Fibroblast of upper back skin (primary cell): ENCODE data around the gene ZFYVE21.

ENCODE experiments used
- DNase-seq: peaks from one replicate; pipeline ENCODE4 v3.0.0-alpha.2; 2013

ZFYVE21 gene

GRCh38 chr14:103726474-103726873 lies 10.9 kb downstream of the ZFYVE21 start:
- DNase-seq, result no peak

GRCh38 chr14:103727313-103727980 lies 11.8 kb downstream of the ZFYVE21 start:
- no peak for DNase-seq

GRCh38 chr14:103728141-103728540 lies 12.5 kb downstream of the ZFYVE21 start:
- DNase-seq, result no peak

GRCh38 chr14:103728721-103729120 lies 13.1 kb downstream of the ZFYVE21 start:
- no peak for DNase-seq

GRCh38 chr14:103729496-103730448 lies 14.2 kb downstream of the ZFYVE21 start:
- no peak for DNase-seq

- no peak for DNase-seq
Measured at GRCh38 chr14:103730490-103731035, 15.0 kb downstream of the ZFYVE21 start.

- no peak for DNase-seq
Measured at GRCh38 chr14:103731481-103731880, 15.9 kb downstream of the ZFYVE21 start.

- no peak for DNase-seq
Measured at GRCh38 chr14:103731916-103732867, 16.6 kb downstream of the ZFYVE21 start.

GRCh38 chr14:103732868-103733620 lies 17.4 kb downstream of the ZFYVE21 start:
- DNase-seq, result no peak

- no peak for DNase-seq
Measured at GRCh38 chr14:103733651-103734050, 18.0 kb downstream of the ZFYVE21 start.

- DNase-seq, result no peak
Measured at GRCh38 chr14:103734081-103734888, 18.7 kb downstream of the ZFYVE21 start.

- DNase-seq, result no peak
Measured at GRCh38 chr14:103735022-103735421, 19.4 kb downstream of the ZFYVE21 start.

GRCh38 chr14:103735439-103735814 lies 19.8 kb downstream of the ZFYVE21 start:
- no peak for DNase-seq

GRCh38 chr14:103735815-103736545 lies 20.4 kb downstream of the ZFYVE21 start:
- no peak for DNase-seq

GRCh38 chr14:103736546-103737431 lies 21.2 kb downstream of the ZFYVE21 start:
- no peak for DNase-seq

- no peak for DNase-seq
Measured at GRCh38 chr14:103737432-103738045, 21.9 kb downstream of the ZFYVE21 start.

- peak; percentile 63 for DNase-seq
Measured at GRCh38 chr14:103738166-103738565, 22.6 kb downstream of the ZFYVE21 start.

- no peak for DNase-seq
Measured at GRCh38 chr14:103738701-103739451, 23.3 kb downstream of the ZFYVE21 start.
